T-cell (primary cell): ENCODE data around the gene TCEAL2. TPM values are rescaled to one million over a fixed set of nuclear protein-coding genes. Genes with fewer than 3 reads are reported as not detected.
"Not testable (repeated sequence)": the region's sequence is repeated elsewhere in the genome, so short reads cannot be mapped to it uniquely, and the experiment has no call there.

ENCODE experiments used
- ATAC-seq, 4 experiments: fragments of 200-7000 bp in 3 of 4; fragments of 150-1000 bp in 1 of 4; cut with Tn5 transposase; replicated peaks in 1 of 4; 1 replicate in 3 of 4; 2 replicates in 1 of 4; pipeline ENCODE4 v1.10.0; 2021; ENCODE audit warnings: moderate library complexity in 3 of 4, mild to moderate bottlenecking in 2 of 4, moderate number of reproducible peaks in 1 of 4
- CTCF ChIA-PET, 2 donors: fragments of 300-600 bp; sonication (Branson Sonifier 250); formaldehyde crosslinking; loops; one replicate each; lab custom pipeline; 2022; ENCODE audit warnings: antibody characterized with exemption in 2 of 2; lab: Charles Lee
- POLR2A ChIA-PET, 2 donors: fragments of 300-600 bp; sonication (Branson Sonifier 250); formaldehyde crosslinking; loops; one replicate each; lab custom pipeline; 2022; ENCODE audit warnings: antibody characterized with exemption in 2 of 2; lab: Charles Lee
- DNase-seq, 35 experiments: peaks; one replicate each; pipeline versions ENCODE4 v3.0.0 to v3.0.0-alpha.2; 2013 to 2023
- H3K27ac ChIP-seq: one replicate; pipeline ENCODE4 v1.5.1; 2013; ENCODE audit warnings: low read length
- H3K27me3 ChIP-seq, 2 experiments: replicated peaks in 1 of 2; 1 replicate in 1 of 2; 2 replicates in 1 of 2; pipeline versions ENCODE4 v1.6.1 to v1.7.0; 2013; ENCODE audit warnings: low read length in 1 of 2, mixed read lengths in 1 of 2; ENCODE audit not compliant: control insufficient read depth in 2 of 2, insufficient read depth in 2 of 2; ENCODE audit errors: extremely low read depth in 1 of 2
- H3K36me3 ChIP-seq, 2 donors: 1 replicate in 1 of 2; 2 replicates in 1 of 2; pipeline versions ENCODE4 v1.6.1 to v1.7.0; 2013; ENCODE audit warnings: low read length in 1 of 2; ENCODE audit not compliant: control insufficient read depth in 2 of 2, insufficient read depth in 1 of 2; ENCODE audit errors: extremely low read depth in 1 of 2
- H3K4me1 ChIP-seq, 2 experiments: 1 replicate in 1 of 2; 2 replicates in 1 of 2; pipeline versions ENCODE4 v1.6.1 to v1.7.0; 2013; ENCODE audit warnings: low read length in 2 of 2, mixed read lengths in 1 of 2; ENCODE audit not compliant: insufficient read depth in 2 of 2, control insufficient read depth in 1 of 2; ENCODE audit errors: extremely low read depth in 1 of 2
- H3K4me3 ChIP-seq, 2 donors: 1 replicate in 1 of 2; 2 replicates in 1 of 2; pipeline versions ENCODE4 v1.5.1 to v1.7.0; 2013; ENCODE audit warnings: mild to moderate bottlenecking in 2 of 2, low read length in 1 of 2, moderate library complexity in 1 of 2; ENCODE audit not compliant: control insufficient read depth in 1 of 2; ENCODE audit errors: extremely low read depth in 1 of 2
- H3K9me3 ChIP-seq: 2 replicates; pipeline ENCODE4 v1.7.0; 2013
- H3K27ac Mint-ChIP-seq, 2 donors: one replicate each; pipeline ENCODE4 v1.8.0; 2020 to 2021; ENCODE audit warnings: mild to moderate bottlenecking in 2 of 2, mixed read lengths in 2 of 2
- H3K27me3 Mint-ChIP-seq, 2 donors: one replicate each; pipeline ENCODE4 v1.8.0; 2021 to 2022; ENCODE audit warnings: mixed read lengths in 2 of 2
- H3K36me3 Mint-ChIP-seq: one replicate; pipeline ENCODE4 v1.8.0; 2021; ENCODE audit warnings: mixed read lengths
- H3K4me1 Mint-ChIP-seq, 3 donors: one replicate each; pipeline ENCODE4 v1.8.0; 2020 to 2022; ENCODE audit warnings: mixed read lengths in 3 of 3, mild to moderate bottlenecking in 1 of 3
- H3K4me3 Mint-ChIP-seq, 3 donors: one replicate each; pipeline ENCODE4 v1.8.0; 2020 to 2022; ENCODE audit warnings: mild to moderate bottlenecking in 3 of 3, mixed read lengths in 3 of 3, moderate library complexity in 3 of 3
- H3K9me3 Mint-ChIP-seq, 3 donors: one replicate each; pipeline ENCODE4 v1.8.0; 2020 to 2022; ENCODE audit warnings: mixed read lengths in 3 of 3
- WGBS: methylation state at CpG from one replicate; pipeline ENCODE4 v1.1.5; 2013; ENCODE audit warnings: missing lambda C conversion rate; ENCODE audit not compliant: insufficient coverage; 5-methylcytosine and 5-hydroxymethylcytosine counted together
- total RNA-seq, 35 experiments: library from RNA in 6 of 35; stranded (reverse) in 6 of 35; fragments of 120-200 nt in 1 of 35; gene quantifications; one replicate each; pipeline versions ENCODE4 v1.2.1 to v1.2.4 and lab custom pipeline; 2013 to 2026

TCEAL2 gene
- total RNA-seq (1 to 10 TPM in 2 of 5 donors, under 1 TPM in 3; 0.22 to 3.0 (median 0.67) TPM), total RNA-seq (lab: John Stamatoyannopoulos, UW) (0 to 1.6 (median 0.80) reads per million in 29 experiments)
- 0.46 TPM for total RNA-seq (2013)

- H3K9me3 Mint-ChIP-seq, H3K4me1 ChIP-seq, H3K9me3 ChIP-seq, CTCF ChIA-PET, POLR2A ChIA-PET, H3K36me3 ChIP-seq, H3K27ac ChIP-seq, H3K36me3 Mint-ChIP-seq: not testable (repeated sequence)
- peaks cover 6 to 12% of the 10 kb centered on the region in 2 experiments for H3K27me3 ChIP-seq
- Mint-ChIP-seq H3K27ac (peak within 1 kb of the TSS in 1 of 2 donors; percentile 37), H3K27me3 (peaks cover 33 to 34% of the 10 kb centered on the region in 2 donors), H3K4me3 (peak within 1 kb of the TSS; percentile 42 to 64 (median 56)), H3K4me1 (peaks cover 7 to 13% (median 8%) of the 10 kb centered on the region in 3 donors)
- DNase-seq (peak in 10 of 35 experiments; percentile 1 to 19 (median 8)), ATAC-seq (peak; percentile 40 to 71 (median 46))
- WGBS, result no CpG with 5 or more reads among the region's 38 CpGs
- peak within 1 kb of the TSS in 1 of 2 donors; percentile 23 for H3K4me3 ChIP-seq
These were observed at the start of gene TCEAL2 for GRCh38 chrX:102125436-102125835. TSS of gene TCEAL2 (plus strand) at chrX:102125679. CDS start at chrX:102126831, 1,152 bp downstream.

GRCh38 chrX:102077426-102077825, 48.1 kb upstream of the TCEAL2 start:
- H3K4me3 Mint-ChIP-seq, result no peak overlapping the region
- Histone ChIP-seq H3K27me3 (no peaks in the 10 kb centered on the region), H3K27ac (no peak overlapping the region), H3K4me3 (no peak overlapping the region), H3K4me1 (no peaks in the 10 kb centered on the region), H3K36me3 (no peaks in the 10 kb centered on the region), H3K9me3 (no peaks in the 10 kb centered on the region)
- H3K4me1 Mint-ChIP-seq, result no peaks in the 10 kb centered on the region
- H3K27ac Mint-ChIP-seq, result no peak overlapping the region
- no CpG with 5 or more reads among the region's 1 CpG for WGBS
- peaks cover 9 to 44% of the 10 kb centered on the region in 2 donors for H3K27me3 Mint-ChIP-seq
- ATAC-seq (no peak), DNase-seq (no peak)
- H3K9me3 Mint-ChIP-seq, result no peaks in the 10 kb centered on the region
- H3K36me3 Mint-ChIP-seq, result no peaks in the 10 kb centered on the region
- ChIA-PET CTCF (no interaction called here), POLR2A (no interaction called here)

- ATAC-seq (no peak), DNase-seq (peak in 2 of 35 experiments; percentile 3 to 11)
- Mint-ChIP-seq H3K4me3 (no peak overlapping the region), H3K9me3 (no peaks in the 10 kb centered on the region), H3K36me3 (no peaks in the 10 kb centered on the region), H3K27ac (no peak overlapping the region), H3K4me1 (no peaks in the 10 kb centered on the region), H3K27me3 (peaks cover 7 to 37% of the 10 kb centered on the region in 2 donors)
- Histone ChIP-seq H3K4me3 (no peak overlapping the region), H3K27me3 (no peaks in the 10 kb centered on the region), H3K36me3 (no peaks in the 10 kb centered on the region), H3K4me1 (no peaks in the 10 kb centered on the region), H3K9me3 (no peaks in the 10 kb centered on the region), H3K27ac (no peak overlapping the region)
- ChIA-PET CTCF (no interaction called here), POLR2A (no interaction called here)
- no CpG with 5 or more reads among the region's 5 CpGs for WGBS
These were observed 39.8 kb upstream of the TCEAL2 start for GRCh38 chrX:102085706-102086105.

- no peaks in the 10 kb centered on the region for H3K9me3 ChIP-seq
- ATAC-seq, result no peak
- peaks cover 0 to 11% of the 10 kb centered on the region in 2 experiments for H3K27me3 ChIP-seq
- no peaks in the 10 kb centered on the region for H3K36me3 Mint-ChIP-seq
- H3K9me3 Mint-ChIP-seq, result peaks cover 0 to 15% (median 0%) of the 10 kb centered on the region in 3 donors
- H3K36me3 ChIP-seq, result no peaks in the 10 kb centered on the region
- DNase-seq, result no peak
- peaks cover 4 to 31% of the 10 kb centered on the region in 2 donors for H3K27me3 Mint-ChIP-seq
- no peak overlapping the region for H3K4me3 Mint-ChIP-seq
- H3K4me3 ChIP-seq, result no peak overlapping the region
- no peaks in the 10 kb centered on the region for H3K4me1 Mint-ChIP-seq
- no peak overlapping the region for H3K27ac Mint-ChIP-seq
- H3K4me1 ChIP-seq, result no peaks in the 10 kb centered on the region
- no peak overlapping the region for H3K27ac ChIP-seq
- no CpG with 5 or more reads among the region's 4 CpGs for WGBS
- CTCF ChIA-PET, result no interaction called here
- POLR2A ChIA-PET, result no interaction called here
These were observed 12.1 kb upstream of the TCEAL2 start for GRCh38 chrX:102113367-102113766.

- peaks cover 0 to 15% (median 0%) of the 10 kb centered on the region in 3 donors for H3K9me3 Mint-ChIP-seq
- H3K27me3 Mint-ChIP-seq, result peaks cover 4 to 20% of the 10 kb centered on the region in 2 donors
- Histone ChIP-seq H3K36me3 (no peaks in the 10 kb centered on the region), H3K9me3 (no peaks in the 10 kb centered on the region), H3K27ac (no peak overlapping the region), H3K4me1 (no peaks in the 10 kb centered on the region), H3K27me3 (peaks cover 0 to 11% of the 10 kb centered on the region in 2 experiments), H3K4me3 (no peak overlapping the region)
- CTCF ChIA-PET, result no interaction called here
- POLR2A ChIA-PET, result no interaction called here
- no peak overlapping the region for H3K4me3 Mint-ChIP-seq
- WGBS, result no CpG with 5 or more reads among the region's 2 CpGs
- H3K36me3 Mint-ChIP-seq, result no peaks in the 10 kb centered on the region
- no peak for DNase-seq
- H3K4me1 Mint-ChIP-seq, result no peaks in the 10 kb centered on the region
- no peak overlapping the region for H3K27ac Mint-ChIP-seq
- ATAC-seq, result no peak
These were observed 9.7 kb upstream of the TCEAL2 start for GRCh38 chrX:102115748-102116147.

GRCh38 chrX:102125014-102125413, 465 bp upstream of the TCEAL2 start:
- DNase-seq, POLR2A ChIA-PET, H3K36me3 Mint-ChIP-seq, H3K36me3 ChIP-seq, H3K4me1 ChIP-seq, H3K9me3 Mint-ChIP-seq, H3K9me3 ChIP-seq, CTCF ChIA-PET, H3K27ac ChIP-seq: not testable (repeated sequence)
- peak in 1 of 4 experiments; percentile 33 for ATAC-seq
- Mint-ChIP-seq H3K27ac (peak overlapping the region in 1 of 2 donors; percentile 37), H3K27me3 (peaks cover 32 to 33% of the 10 kb centered on the region in 2 donors), H3K4me3 (peak overlapping the region; percentile 42 to 64 (median 56)), H3K4me1 (peaks cover 7 to 13% (median 8%) of the 10 kb centered on the region in 3 donors)
- WGBS, result no CpG with 5 or more reads among the region's 10 CpGs
- peak overlapping the region in 1 of 2 donors; percentile 23 for H3K4me3 ChIP-seq
- H3K27me3 ChIP-seq, result peaks cover 6 to 12% of the 10 kb centered on the region in 2 experiments
